ENCODE results near the gene VWA3A.

DNA sequence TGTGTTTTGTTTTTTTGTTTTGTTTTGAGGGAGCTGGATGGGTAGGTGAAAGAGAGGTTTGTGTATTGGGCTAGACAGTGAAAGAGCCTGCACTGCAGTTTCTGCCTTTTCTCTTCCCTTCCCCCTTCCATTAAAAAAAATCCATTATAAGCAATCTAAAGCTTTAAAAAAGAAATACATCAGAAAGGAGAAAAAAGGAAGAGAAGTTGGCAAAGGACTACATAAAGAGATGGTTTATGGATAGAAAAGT lies 103.0 kb downstream of the VWA3A start:
- no peak for TF ChIP-seq EZH2phosphoT487 (IDR thresholded peaks at IDR 0.05; ENCODE audit: borderline replicate concordance, low read depth, low read length)
- TF ChIP-seq, protein P1, sequence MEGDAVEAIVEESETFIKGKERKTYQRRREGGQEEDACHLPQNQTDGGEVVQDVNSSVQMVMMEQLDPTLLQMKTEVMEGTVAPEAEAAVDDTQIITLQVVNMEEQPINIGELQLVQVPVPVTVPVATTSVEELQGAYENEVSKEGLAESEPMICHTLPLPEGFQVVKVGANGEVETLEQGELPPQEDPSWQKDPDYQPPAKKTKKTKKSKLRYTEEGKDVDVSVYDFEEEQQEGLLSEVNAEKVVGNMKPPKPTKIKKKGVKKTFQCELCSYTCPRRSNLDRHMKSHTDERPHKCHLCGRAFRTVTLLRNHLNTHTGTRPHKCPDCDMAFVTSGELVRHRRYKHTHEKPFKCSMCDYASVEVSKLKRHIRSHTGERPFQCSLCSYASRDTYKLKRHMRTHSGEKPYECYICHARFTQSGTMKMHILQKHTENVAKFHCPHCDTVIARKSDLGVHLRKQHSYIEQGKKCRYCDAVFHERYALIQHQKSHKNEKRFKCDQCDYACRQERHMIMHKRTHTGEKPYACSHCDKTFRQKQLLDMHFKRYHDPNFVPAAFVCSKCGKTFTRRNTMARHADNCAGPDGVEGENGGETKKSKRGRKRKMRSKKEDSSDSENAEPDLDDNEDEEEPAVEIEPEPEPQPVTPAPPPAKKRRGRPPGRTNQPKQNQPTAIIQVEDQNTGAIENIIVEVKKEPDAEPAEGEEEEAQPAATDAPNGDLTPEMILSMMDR (conservative IDR thresholded peaks at IDR 0.05; ENCODE audit: low read length): no peak
